CD14-positive monocyte (primary cell): ENCODE measurements around the gene GRIK5. TPM values are rescaled to one million over a fixed set of nuclear protein-coding genes. Genes with fewer than 3 reads are reported as not detected.

ENCODE experiments used
- DNase-seq, 3 donors: peaks; one replicate each; pipeline ENCODE4 v3.0.0-alpha.2; 2011 to 2022
- H2AFZ ChIP-seq: 2 replicates; pipeline ENCODE4 v1.6.0; 2012; ENCODE audit warnings: mild to moderate bottlenecking, low read depth, low read length, inconsistent platforms; ENCODE audit not compliant: insufficient read depth, poor library complexity, severe bottlenecking
- H3K27ac ChIP-seq, 2 donors: 1 replicate in 1 of 2; 2 replicates in 1 of 2; pipeline ENCODE4 v1.5.1; 2012 to 2013; ENCODE audit warnings: low read length in 2 of 2, control low read depth in 1 of 2, inconsistent platforms in 1 of 2, low read depth in 1 of 2, mild to moderate bottlenecking in 1 of 2
- H3K27me3 ChIP-seq, 2 donors: one replicate each; pipeline versions ENCODE4 v1.6.0 to v1.6.1; 2011 to 2013; ENCODE audit warnings: low read length in 2 of 2; ENCODE audit not compliant: control insufficient read depth in 2 of 2, insufficient read depth in 2 of 2
- H3K36me3 ChIP-seq, 2 donors: replicated peaks in 1 of 2; 1 replicate in 1 of 2; 2 replicates in 1 of 2; pipeline versions ENCODE4 v1.5.1 to v1.6.1; 2012 to 2013; ENCODE audit warnings: low read length in 2 of 2, control low read depth in 1 of 2, inconsistent platforms in 1 of 2, mild to moderate bottlenecking in 1 of 2; ENCODE audit not compliant: insufficient read depth in 2 of 2, control insufficient read depth in 1 of 2
- H3K4me1 ChIP-seq, 2 donors: 1 replicate in 1 of 2; 2 replicates in 1 of 2; pipeline versions ENCODE4 v1.5.1 to v1.6.1; 2012 to 2013; ENCODE audit warnings: low read length in 2 of 2, control low read depth in 1 of 2, inconsistent platforms in 1 of 2, mild to moderate bottlenecking in 1 of 2, moderate library complexity in 1 of 2; ENCODE audit not compliant: insufficient read depth in 2 of 2, control insufficient read depth in 1 of 2
- H3K4me2 ChIP-seq: replicated peaks from 2 replicates; pipeline ENCODE3; 2012; ENCODE audit warnings: low read length, moderate library complexity, mild to moderate bottlenecking; ENCODE audit not compliant: poor library complexity, severe bottlenecking; ENCODE audit errors: extremely low read depth
- H3K4me3 ChIP-seq, 3 experiments: fragments of 200-600 bp in 1 of 3; sonication (generic) in 1 of 3; replicated peaks in 1 of 3; 1 replicate in 2 of 3; 2 replicates in 1 of 3; pipeline ENCODE4 v1.5.1; 2011 to 2013; ENCODE audit warnings: low read length in 3 of 3, mild to moderate bottlenecking in 3 of 3, control low read depth in 2 of 3, low read depth in 2 of 3, inconsistent platforms in 1 of 3, moderate library complexity in 1 of 3
- H3K79me2 ChIP-seq: 2 replicates; pipeline ENCODE4 v1.6.0; 2012; ENCODE audit warnings: mild to moderate bottlenecking, control low read depth, inconsistent platforms, low read length, moderate library complexity; ENCODE audit not compliant: insufficient read depth
- H3K9ac ChIP-seq: 2 replicates; pipeline ENCODE4 v1.6.0; 2017; ENCODE audit warnings: low read length, mild to moderate bottlenecking; ENCODE audit not compliant: insufficient read depth, poor library complexity, severe bottlenecking
- H3K9me3 ChIP-seq, 2 donors: replicated peaks in 1 of 2; 1 replicate in 1 of 2; 2 replicates in 1 of 2; pipeline versions ENCODE4 v1.5.1 to v1.6.1; 2012 to 2013; ENCODE audit warnings: low read length in 2 of 2, control low read depth in 1 of 2; ENCODE audit not compliant: control insufficient read depth in 1 of 2, insufficient read depth in 1 of 2
- H4K20me1 ChIP-seq: 2 replicates; pipeline ENCODE4 v1.6.0; 2012; ENCODE audit warnings: mild to moderate bottlenecking, low read length, control low read depth, moderate library complexity; ENCODE audit not compliant: insufficient read depth
- H3K27ac Mint-ChIP-seq, 7 donors: one replicate each; pipeline ENCODE4 v1.8.0; 2020; ENCODE audit warnings: mild to moderate bottlenecking in 7 of 7, mixed read lengths in 7 of 7, moderate library complexity in 6 of 7, inconsistent platforms in 2 of 7
- H3K27me3 Mint-ChIP-seq, 3 donors: one replicate each; pipeline ENCODE4 v1.8.0; 2021 to 2022; ENCODE audit warnings: low read depth in 3 of 3, mild to moderate bottlenecking in 3 of 3, mixed read lengths in 3 of 3, moderate library complexity in 3 of 3, inconsistent platforms in 1 of 3
- H3K36me3 Mint-ChIP-seq, 2 donors: one replicate each; pipeline ENCODE4 v1.8.0; 2020; ENCODE audit warnings: mixed read lengths in 2 of 2, inconsistent platforms in 1 of 2, mild to moderate bottlenecking in 1 of 2
- H3K4me1 Mint-ChIP-seq: one replicate; pipeline ENCODE4 v1.8.0; 2020; ENCODE audit warnings: mild to moderate bottlenecking, mixed read lengths
- H3K4me3 Mint-ChIP-seq, 2 donors: one replicate each; pipeline ENCODE4 v1.8.0; 2020; ENCODE audit warnings: mild to moderate bottlenecking in 2 of 2, mixed read lengths in 2 of 2, moderate library complexity in 1 of 2
- H3K9me3 Mint-ChIP-seq, 7 donors: one replicate each; pipeline ENCODE4 v1.8.0; 2020 to 2022; ENCODE audit warnings: mixed read lengths in 7 of 7, mild to moderate bottlenecking in 6 of 7, moderate library complexity in 6 of 7, inconsistent platforms in 2 of 7
- CTCF ChIP-seq: fragments of 200-600 bp; IDR thresholded peaks from one replicate; pipeline ENCODE4 v1.8.0; 2022; ENCODE audit warnings: antibody characterized with exemption, mild to moderate bottlenecking
- WGBS: methylation state at CpG from one replicate; pipeline ENCODE4 v1.1.5; 2013; ENCODE audit warnings: missing lambda C conversion rate; ENCODE audit not compliant: insufficient coverage; 5-methylcytosine and 5-hydroxymethylcytosine counted together
- intact Hi-C, 2 donors: fragments of 100-400 bp; cut with micrococcal nuclease; formaldehyde crosslinking; loops; one replicate each; pipeline versions ENCODE4 v1.15.0 to v1.15.1; 2023
- polyA plus RNA-seq, 3 donors: library from polyadenylated mRNA; depleted of rRNA in 1 of 3; unstranded in 2 of 3; stranded (reverse) in 1 of 3; fragments of 300-500 nt in 2 of 3; fragments of >200 nt in 1 of 3; fragmentation: Illumina TruSeq in 2 of 3; gene quantifications; 1 replicate in 2 of 3; 2 replicates in 1 of 3; pipeline ENCODE4 v1.2.3, GENCODE V29; 2012 to 2021

GRIK5 gene
- polyA plus RNA-seq, 3 donors, result 0.12 to 0.28 TPM; not detected in 1

DNA sequence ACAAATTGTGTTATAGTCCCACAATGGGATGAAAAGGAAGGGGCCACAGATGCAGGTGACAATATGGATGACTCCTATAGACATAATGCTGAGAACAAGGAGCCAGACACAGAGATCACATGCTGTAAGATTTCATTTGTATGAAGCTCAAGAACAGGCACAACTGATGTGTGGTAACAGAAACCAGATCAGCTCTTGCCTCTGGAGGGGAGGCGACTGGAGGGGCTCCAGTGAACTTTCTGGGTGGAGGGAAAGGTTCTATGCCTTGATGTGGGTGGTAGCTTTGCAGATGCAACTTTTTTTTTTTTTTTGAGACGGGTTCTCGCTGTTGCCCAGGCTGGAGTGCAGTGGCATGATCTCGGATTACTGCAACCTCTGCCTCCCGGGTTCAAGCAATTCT, 104.9 kb downstream of the GRIK5 start:
- WGBS, result 96% methylated on average over 3 of the region's 5 CpGs

DNA sequence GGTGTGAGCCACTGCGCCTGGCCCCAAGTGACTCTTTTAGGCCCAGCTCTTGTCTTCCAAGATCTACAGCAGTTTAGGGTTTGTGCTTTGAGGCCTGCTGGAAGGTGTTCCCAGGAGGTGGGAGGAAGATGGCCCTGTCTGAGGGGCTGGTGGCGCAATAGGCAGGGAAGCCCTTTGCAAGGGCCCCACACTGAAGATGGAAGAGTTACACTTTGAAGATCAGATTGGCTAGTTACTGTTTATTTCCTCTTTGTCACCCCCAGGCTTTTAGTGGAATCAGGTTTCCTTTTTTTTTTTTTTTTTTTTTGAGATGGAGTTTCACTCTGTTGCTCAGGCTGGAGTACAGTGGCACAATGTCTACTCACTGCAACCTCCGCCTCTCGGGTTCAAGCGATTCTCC, 109.0 kb downstream of the GRIK5 start:
- Histone ChIP-seq H3K79me2 (no peaks in the 10 kb centered on the region), H3K4me3 (no peak overlapping the region), H3K9me3 (no peaks in the 10 kb centered on the region), H2AFZ (no peak overlapping the region), H3K27ac (no peak overlapping the region), H3K4me2 (no peak overlapping the region), H3K4me1 (peaks cover 22 to 25% of the 10 kb centered on the region in 2 donors), H3K27me3 (no peaks in the 10 kb centered on the region), H4K20me1 (peaks cover 4% of the 10 kb centered on the region), H3K9ac (no peak overlapping the region), H3K36me3 (peaks cover 0 to 7% of the 10 kb centered on the region in 2 donors)
- Mint-ChIP-seq H3K27ac (no peak overlapping the region), H3K27me3 (peaks cover 0 to 9% (median 1%) of the 10 kb centered on the region in 3 donors), H3K36me3 (peaks cover 14% of the 10 kb centered on the region in 2 donors), H3K4me1 (peaks cover 23% of the 10 kb centered on the region), H3K9me3 (peaks cover 0 to 3% (median 0%) of the 10 kb centered on the region in 7 donors), H3K4me3 (no peak overlapping the region)
- WGBS, result 68% methylated on average over 4 of the region's 5 CpGs
- DNase-seq, result no peak
- intact Hi-C loops, result no loop called here
- TF ChIP-seq CTCF, result no peak

More for the DNA sequence above, 104.9 kb downstream of the GRIK5 start:
- H3K9me3 Mint-ChIP-seq, result peaks cover 0 to 3% (median 0%) of the 10 kb centered on the region in 7 donors
- peaks cover 0 to 2% of the 10 kb centered on the region in 2 donors for H3K36me3 Mint-ChIP-seq
- no peak overlapping the region for H3K9ac ChIP-seq
- DNase-seq, result no peak
- intact Hi-C loops, result no loop called here
- H3K79me2 ChIP-seq, result no peaks in the 10 kb centered on the region
- H3K4me1 ChIP-seq, result peaks cover 18 to 24% of the 10 kb centered on the region in 2 donors
- H3K36me3 ChIP-seq, result no peaks in the 10 kb centered on the region
- peaks cover 0 to 3% (median 0%) of the 10 kb centered on the region in 3 donors for H3K27me3 Mint-ChIP-seq
- no peak overlapping the region for H3K4me3 ChIP-seq
- no peak overlapping the region for H2AFZ ChIP-seq
- no peaks in the 10 kb centered on the region for H4K20me1 ChIP-seq
- H3K4me2 ChIP-seq, result no peak overlapping the region
- no peak overlapping the region for H3K4me3 Mint-ChIP-seq
- H3K4me1 Mint-ChIP-seq, result peaks cover 25% of the 10 kb centered on the region
- TF ChIP-seq CTCF, result no peak
- no peak overlapping the region for H3K27ac ChIP-seq
- no peaks in the 10 kb centered on the region for H3K9me3 ChIP-seq
- H3K27ac Mint-ChIP-seq, result no peak overlapping the region
- H3K27me3 ChIP-seq, result no peaks in the 10 kb centered on the region
